HG03064 (cell line): ENCODE data around the gene SKA1.
A peak's percentile ranks its signal among the peaks of the same experiment; 100 is the strongest.

Experiments used
- ATAC-seq: cut with Tn5 transposase; IDR thresholded peaks from one replicate; pipeline ENCODE4 v1.9.1; 2021; ENCODE audit warnings: low read depth; ENCODE audit not compliant: unreplicated experiment

The SKA1 gene, protein sequence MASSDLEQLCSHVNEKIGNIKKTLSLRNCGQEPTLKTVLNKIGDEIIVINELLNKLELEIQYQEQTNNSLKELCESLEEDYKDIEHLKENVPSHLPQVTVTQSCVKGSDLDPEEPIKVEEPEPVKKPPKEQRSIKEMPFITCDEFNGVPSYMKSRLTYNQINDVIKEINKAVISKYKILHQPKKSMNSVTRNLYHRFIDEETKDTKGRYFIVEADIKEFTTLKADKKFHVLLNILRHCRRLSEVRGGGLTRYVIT

DNA sequence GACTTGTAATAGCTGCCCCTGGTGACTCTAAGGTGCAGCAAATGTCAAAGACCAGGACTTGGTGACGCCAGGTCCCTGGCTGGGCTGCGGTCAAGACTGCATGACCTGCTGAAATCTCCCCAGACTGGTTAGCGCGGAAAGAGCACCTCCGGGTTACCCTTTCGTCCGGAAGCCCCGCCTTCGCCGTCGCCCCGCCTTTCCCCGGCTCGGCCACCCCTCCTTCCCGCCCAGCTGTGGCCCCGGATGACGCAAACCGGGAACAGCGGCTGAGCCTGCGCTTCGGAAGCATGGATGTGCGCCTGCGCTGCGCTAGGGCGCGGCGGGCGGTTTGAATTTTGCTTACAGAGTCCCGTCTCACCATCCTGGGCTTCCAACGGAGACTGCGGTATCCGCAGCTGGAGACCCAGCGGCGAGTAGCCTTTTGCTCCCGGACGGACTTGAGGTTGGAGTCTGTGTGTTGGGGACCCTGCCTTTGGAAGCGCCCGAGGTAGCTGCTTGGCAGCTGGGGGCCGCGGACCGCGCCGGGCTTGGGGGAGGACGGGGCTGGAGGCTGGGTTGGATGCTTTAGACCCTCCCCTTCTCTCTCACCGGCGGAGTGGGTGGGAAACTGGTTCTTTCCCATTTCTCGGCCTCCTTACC, at the start of gene SKA1:
TSS of gene SKA1 (plus strand) at position 294 of the 639 bp plus-strand sequence. CDS start 785 bp downstream, outside the sequence.
- ATAC-seq = peak; percentile 96

DNA sequence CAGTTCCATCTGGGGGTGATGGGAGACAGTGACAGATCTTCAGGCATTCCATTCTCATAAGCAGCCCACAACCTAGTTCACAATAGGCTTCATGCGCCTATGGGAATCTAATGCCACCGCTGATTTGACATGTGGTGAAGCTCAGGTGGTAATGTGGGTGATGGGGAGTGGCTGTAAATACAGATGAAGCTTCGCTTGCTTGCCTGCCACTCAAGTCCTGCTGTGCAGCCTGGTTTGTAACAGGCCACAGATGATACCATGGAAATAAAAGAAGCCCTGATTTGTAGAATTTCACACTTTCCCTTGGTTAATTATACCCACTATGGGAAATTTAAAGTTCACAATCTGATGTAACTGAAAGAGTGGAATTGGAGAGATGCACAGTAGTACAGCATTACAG, 46.9 kb upstream of the SKA1 start:
- no peak for ATAC-seq

DNA sequence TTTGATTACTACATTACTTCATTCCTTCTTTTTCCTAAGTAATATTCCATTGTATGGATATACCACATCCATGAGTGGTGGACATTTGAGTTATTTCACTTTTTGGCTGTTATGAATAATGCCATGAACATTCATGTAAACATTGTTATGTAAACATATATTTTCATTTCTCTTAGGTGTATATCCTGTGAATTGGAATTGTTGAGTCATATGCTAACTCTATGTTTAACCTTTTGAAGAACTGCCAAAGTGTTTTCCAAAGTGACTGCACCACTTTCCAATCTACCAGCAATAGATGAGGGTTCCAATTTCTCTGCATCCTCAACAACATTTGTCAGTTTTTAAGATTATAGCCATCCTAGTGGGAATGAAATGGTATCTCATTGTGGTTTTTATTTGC, 44.7 kb upstream of the SKA1 start:
- no peak for ATAC-seq

DNA sequence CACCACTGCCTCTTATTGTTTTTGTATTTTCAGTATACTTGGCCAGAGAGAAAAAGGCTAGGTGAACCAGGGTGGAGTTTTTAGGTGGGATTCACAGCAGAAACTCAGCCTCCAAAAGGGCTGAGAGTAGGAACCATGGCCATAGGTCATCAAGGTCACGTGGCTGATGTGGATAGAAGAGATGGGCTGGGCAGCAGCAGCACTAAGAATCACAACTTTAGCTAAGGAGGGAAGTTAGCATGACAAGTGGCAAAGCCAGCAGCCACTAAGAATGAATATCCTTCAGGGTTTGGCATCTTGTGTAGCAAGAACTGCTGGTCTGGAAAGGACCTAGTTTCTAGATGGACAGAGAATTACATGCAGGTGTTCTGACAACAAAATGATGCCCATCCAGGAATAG, 43.2 kb upstream of the SKA1 start:
- no peak for ATAC-seq

DNA sequence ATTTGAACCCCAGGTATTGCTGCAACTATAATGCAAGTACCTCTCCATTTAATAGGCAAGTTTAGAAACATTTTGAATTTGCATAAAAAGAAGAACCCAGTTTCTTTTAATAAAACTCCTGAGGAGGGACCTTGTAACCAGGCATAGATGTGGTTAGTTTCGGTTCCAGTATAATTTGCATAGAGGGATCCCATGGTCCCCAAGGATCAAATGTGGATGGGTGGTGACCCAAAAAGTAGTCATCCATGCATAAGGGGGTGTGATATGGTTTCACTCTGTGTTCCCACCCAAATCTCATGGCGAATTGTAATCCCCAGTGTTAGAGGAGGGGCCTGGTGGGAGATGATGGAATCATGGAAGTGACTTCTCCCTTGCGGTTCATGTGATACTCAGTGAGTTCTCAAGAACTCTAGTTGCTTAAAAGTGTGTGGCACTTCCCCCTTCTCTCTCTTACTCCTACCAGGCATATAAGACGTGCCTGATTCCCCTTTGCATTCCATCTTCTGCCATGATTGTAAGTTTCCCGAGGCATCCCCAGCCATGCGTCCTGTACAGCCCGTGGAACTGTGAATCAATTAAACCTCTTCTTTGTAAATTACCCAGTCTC, 40.2 kb upstream of the SKA1 start:
- ATAC-seq = no peak

DNA sequence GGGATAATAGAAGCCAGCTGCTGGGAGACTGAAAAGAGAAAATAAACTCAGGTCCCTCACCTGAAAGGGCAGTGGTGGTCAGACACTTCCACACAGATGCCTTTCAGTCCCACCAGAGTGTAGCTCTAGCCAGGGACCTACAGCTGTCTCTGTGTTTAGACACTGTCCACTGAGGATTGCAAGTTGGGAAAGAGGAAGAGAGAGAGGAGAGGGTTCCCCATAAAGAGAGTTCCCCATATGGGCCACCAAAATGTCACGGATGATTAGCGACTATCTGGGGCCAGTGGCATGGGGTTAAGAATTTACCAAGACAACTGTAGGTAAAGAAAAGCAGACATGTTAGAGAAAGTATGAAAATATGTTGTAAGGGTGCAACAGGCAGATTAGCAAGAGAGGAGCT, 36.7 kb upstream of the SKA1 start:
- ATAC-seq = no peak

DNA sequence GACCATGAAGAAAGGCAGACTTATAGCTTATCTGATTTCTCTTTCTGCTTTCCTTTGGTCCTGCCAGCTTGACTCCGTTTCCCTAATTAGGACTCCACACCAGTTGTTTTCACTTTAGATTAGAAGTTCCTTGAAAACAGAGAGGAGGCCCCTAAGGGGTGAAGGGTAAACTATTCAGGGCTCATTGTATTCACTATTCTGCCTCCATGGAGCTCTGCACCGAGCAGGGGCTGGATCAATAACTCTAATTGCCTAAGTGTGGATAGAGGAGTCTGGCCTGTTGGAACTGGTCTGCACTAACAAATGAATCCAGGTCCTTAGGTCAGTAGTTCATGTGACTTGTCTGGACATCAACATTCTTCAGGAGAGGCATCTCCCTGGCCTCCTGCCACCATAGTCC, 36.1 kb upstream of the SKA1 start:
- no peak for ATAC-seq

DNA sequence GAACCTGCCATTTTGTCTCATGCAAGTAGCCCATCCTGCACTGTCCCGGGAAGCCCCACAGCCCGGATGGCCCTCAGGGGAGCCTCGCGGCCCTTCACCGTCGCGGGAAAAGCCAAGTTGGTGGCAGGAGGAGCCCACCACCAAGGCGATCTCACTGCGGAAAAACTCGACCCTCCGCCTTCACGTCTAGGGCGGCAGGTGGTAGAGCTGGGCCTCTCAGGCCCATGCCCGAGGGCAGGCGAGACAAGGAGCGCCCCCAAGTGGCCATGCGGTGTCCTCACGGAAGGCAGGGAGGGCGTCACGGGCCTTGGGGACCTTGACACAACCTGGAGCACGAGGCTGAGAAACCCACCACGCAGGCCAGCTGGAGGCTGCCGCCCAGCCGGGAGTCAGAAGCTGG, 34.8 kb upstream of the SKA1 start:
- no peak for ATAC-seq

DNA sequence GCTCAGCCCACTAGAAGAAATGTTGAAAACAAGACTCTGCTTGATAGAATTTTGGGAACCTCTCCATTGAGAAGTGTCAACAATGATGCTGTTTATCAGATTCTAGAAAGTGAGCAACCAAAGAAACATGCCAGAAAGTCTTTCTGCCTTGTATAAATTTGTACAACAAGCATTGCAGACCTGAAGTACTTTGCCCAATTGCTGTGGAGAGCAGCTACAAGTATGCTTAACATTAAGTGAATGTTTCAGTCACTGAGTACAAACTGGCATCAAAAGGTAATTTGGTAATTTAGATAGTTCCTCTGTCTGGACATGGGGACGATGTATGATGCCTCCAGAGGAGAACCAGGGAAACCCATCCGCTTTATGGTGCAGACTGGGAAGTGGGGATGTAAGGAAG, 33.4 kb upstream of the SKA1 start:
- no peak for ATAC-seq

DNA sequence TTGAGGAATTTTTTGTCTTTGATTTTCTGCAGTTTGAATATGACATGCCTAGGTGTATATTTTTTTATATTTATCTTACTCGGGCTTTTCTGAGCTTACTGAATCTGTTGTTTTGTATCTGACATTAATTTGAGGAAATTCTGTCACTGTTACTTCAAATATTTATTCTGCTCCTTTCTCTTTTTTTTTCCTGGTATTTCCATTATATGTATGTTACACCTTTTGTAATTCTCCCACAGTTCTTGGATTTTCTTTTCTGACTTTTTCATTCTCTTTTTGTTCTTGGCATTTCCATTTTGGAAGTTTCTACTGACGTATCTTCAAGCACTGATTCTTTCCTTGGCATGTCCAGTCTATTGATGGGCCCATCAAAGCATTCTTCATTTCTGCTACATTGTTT, 24.1 kb upstream of the SKA1 start:
- ATAC-seq = no peak

DNA sequence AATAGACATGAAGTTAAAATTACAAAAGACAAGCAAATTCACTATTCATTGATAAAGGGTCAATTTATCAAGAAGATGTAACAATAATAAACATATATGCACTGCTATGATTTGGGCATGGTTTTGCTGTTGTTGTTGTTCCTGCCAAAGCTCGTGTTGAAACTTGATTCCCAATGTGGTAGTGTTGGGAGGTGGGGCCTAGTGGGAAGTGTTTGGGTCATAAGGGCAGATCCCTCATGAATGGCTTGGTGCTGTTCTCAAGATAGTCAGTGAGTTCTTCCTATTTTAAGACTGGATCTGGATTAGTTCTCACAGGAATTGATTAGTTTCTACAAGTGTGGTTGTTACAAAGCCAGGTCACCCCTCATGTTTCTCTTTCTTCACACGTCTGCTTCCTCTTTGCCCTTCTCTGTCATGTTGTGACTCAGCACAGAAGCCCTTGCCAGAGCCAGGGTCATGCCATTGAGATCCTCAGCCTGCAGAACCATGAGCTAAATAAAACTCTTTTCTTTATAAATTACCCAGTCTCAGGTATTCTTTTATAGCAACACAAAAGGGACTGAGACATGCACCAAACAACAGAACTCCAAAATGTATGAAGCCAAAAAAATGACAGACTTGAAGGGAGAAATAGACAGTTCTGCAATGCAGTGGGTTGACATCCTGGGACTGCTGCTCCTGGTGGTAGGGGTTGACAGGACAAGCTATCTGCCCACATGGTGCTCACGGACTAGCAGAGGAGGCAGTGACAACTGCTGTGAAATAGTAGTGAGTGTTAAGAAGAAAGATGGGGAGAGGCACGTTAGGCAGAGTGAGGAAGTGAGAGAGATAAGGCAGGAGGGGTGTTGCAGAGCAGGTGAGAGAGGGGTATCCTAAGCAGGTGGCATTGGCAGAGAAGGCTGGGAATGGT, 18.6 kb upstream of the SKA1 start:
- peak; percentile 62 for ATAC-seq

DNA sequence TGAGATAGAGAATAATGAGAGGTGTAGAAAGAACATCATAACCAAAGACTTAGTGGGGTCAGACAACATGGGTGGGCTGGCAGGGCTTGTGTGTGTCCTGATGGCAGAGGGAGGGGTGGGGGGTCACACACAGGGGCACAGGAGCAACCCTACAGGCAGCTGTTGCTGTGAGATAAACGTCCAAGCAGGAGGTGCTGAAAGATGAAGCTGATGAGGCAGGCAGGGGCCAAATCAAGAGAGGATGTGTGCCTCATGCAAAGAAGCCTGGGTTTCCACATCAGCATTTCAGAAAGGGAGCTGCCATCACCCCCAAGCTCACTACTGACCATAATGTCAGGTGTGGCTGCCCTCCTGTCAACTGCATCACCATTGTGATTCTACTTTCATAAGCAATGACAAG, 16.0 kb upstream of the SKA1 start:
- no peak for ATAC-seq

DNA sequence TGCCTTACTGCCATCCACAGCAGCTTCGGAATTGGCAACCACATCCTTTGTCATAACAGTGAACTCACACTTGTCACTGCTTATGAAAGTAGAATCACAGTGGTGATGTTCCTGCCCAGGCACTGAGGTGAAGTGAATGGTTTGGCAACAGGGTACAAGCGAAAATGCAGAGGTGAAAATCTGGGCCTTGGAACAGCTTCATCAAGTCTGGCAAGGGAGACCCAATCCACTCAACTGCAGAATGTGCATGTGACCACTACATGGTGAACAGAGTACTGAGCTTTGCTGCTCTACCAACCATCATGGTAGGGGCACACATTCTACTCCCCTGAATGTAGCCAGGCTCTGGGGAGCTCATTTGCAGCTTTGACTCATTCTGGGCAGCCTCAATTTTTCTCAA, 15.0 kb upstream of the SKA1 start:
- ATAC-seq = no peak

DNA sequence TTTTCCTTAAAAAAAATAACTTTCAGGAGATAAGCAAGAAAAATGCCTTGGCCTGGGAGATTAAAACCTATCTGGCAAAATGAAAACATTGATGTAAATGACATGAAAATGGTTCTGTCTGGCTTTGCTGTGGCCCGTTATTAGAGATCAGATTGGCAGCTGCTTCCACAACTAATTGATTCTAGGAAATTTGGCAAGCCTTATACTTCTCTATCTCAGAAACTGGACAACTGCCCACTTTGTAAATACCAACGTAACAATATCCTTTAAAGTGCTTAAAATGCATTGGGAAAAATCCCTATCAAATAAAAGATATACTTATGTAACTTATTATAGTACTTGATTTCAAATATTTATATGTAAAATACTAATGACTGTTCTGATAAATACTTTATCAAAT, 14.2 kb upstream of the SKA1 start:
- no peak for ATAC-seq

DNA sequence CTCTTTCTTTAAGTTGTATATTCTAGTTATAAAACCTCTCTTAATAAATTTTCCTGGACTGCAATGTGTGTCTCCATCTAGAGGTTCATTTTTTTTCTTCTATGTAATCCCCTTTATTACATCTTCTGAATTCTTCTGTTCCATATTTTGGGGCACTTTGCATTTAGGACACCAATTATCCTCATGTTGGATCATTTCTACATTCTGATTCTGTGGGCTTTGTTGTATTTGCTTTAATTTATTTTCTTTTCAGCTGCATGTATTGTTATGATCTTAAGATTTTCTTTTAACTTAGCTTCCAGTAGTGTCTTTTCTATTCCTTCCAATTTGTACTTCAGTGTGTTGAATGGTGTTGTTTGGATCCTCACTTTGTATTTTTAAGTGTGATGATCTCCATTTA, 5.2 kb upstream of the SKA1 start:
- ATAC-seq = no peak

DNA sequence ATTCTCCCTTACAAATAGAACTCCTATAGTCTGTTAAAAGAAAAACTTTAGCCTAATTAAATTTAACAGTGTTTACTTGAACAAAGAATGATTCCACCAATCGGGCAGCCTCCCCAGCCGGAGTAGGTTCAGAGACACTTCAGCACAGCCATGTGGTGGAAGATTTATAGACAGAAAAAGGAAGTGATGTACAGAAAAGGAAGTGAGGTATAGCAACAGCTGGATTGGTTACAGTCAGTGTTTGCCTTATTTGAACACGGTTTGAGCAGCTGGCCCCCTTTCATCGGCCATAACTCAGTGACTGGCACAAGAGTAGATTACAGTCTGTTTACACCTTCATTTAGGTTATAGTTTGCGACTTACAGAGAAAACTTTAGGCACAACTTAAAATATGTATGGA, 2.1 kb upstream of the SKA1 start:
- ATAC-seq = no peak

DNA sequence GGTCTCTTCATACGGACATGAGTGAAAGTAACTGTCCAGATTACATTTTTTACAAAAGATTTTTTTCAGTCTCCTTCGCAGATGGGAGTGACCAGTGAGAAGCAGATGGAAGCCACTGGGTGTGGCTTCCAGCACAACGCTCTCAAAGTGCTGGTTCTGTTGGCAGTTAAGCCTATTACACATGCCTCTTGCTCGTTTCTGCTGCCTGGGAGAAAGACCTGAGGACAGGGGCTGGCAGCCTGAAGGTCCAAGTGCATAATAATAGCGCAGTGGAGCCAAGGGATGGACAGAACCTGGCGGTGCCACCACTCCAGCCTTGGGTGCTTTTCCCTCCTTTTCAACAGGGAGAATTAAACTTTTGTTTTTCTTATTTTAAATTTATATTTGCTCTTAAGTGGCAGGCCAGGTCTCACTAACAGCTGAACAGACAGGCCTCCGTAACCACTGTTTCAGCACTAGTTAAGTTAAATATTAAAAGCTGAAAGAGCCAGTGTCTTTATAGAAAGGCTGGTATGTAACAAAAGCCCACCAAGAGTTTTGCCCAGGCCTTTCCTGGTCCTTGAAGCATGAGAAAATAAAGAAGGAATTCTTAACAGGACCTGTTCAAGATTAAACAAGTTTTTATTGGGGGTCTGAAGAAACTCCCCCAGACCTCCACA, 1.2 kb upstream of the SKA1 start:
- ATAC-seq = no peak

DNA sequence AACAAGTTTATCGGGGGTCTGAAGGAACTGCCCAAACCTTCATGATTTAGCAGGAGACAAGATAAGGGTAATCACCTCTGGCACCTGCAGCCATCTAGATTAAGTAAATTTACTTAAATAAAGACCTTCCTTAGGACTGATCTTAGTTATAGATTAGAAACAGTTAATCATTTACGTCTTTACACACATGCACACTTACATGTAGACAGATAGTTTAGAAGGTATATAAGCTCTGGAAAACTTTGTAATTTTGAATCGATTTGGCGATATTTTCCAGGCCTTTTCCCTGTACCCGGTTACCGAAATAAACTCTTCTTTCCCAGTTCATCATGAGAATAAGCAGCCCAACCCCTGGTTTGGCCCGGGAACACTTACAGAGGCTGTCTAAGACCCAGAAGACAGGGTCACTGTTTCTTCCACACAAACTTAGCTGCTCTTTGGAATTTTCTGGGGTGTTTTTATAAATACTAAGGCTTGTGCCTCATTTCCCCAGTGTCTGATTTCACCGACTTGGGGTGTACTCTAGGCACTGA, 560 bp upstream of the SKA1 start:
- no peak for ATAC-seq

DNA sequence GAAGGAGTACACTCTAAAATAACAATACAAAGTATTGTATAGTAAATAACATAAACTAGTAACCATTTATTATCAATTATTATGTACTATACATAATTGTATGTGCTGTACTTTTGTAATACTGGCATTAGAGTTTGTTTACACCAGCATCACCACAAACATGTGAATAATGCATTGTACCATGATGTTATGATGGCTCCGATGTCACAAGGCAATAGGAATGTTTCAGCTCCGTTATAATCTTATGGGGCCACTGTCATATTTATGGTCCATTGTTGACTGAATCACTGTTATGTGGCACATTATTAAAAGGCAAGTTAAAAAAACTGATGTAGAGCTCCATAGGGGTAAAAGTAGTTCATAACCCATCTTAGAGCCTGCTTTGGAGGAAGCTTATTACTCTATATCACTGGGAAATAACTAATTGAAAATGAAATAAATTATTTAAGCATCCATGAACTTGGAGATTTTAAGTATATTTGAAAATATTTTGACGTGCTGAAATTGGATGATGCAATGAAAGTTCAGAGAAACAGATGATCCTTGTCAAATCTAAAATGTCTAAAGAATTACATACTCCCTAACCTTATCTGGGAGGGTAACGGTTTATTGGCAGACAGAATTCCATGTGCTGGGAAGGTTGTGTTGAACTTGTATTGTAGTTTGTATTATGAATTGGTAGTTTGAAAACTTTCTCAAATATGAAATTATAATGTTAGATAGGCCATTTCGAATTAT, 2.4 kb downstream of the SKA1 start:
- ATAC-seq = no peak

DNA sequence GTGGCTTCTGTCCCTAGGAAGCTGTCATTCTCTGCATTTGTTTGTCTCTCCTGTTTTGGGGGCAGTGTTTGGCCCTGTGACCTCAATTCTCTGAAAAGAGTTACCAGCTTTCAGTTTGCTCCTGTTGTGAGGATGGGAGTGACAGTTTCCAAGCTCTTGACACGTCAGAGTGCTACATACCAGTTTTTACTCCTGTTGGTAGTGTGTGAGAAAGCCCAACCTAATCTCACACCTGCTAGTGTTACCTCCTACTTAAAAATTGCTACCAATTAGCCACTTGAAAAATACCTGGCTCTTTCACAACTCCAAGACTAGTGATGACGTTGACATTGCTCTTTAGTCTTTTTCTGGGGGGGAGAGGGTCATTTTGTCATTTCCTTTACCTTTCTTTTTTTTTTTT, 14.1 kb downstream of the SKA1 start:
- no peak for ATAC-seq
